NCI-H2196 treated with DMSO at 0.1 percent for 48 hours (cell line): Measurements from ENCODE around the gene STARD4.

Experiments used
- DNase-seq: peaks from one replicate; lab custom pipeline; 2025; ENCODE audit not compliant: unreplicated experiment; lab: John Stamatoyannopoulos, UW

STARD4 gene

DNA sequence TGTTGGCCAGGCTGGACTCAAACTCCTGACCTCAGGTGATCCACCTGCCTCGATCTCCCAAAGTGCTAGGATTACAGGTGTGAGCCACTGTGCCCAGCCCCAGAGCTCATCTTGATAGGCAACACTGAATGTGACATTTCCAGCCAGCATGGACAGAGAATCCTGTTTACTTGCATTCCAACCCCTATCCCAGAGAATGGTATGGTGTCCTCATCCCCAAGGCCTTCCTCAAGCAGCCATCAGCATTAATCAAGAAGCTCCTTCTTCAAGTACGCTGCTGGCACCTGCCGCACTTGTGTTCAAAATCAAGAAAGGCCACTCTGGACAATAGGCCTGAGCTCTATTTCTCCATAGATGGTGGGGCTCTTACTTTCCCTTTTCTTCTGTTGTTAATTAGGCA is 40.2 kb downstream of the STARD4 start:
- no peak for DNase-seq

DNA sequence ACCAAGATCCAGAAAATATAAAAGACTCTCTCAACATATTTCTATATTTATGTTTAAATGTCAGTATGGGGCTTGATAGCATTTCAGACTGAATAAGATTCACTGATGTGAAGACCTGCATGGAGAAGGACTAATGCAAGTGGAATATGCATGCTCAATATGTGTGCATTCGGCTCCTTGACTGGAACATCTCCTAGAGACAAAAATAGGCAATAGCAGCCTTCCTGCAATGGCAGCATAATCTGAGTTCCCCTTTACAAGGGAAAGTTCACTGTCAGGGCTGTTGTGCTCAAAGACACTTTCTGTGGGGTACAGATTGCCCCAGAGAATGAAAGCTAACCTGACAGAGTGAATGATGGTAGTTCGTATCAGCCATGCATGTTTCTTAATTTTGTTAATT is 42.4 kb downstream of the STARD4 start:
- no peak for DNase-seq

DNA sequence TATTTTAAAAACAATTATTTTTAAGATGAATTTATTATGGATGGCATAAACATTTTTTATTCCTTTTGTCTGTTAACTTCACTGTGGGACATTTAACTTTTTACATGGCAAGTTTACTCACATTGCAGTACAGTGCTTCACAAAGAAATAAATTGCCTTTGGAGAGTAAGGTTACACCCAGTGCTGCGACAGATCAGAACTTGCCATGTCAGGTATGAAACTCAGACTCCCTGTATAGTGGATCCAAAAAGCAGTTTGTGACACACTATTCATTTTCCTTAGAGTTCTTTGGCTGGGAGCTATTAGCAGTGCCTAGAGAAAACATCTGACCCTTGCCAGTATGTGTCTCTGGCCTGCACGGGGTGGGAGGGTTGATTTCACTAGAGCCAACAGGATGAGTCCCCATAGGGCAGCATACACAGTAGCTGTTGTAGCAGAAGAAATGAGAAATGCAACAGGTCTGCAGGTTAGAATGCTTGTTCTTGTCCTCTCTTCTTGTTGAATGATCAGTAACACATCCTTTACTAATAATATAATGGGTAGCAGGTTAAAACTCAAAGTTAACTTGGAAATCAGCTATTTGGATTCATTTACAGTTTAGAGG is 42.9 kb downstream of the STARD4 start:
- no peak for DNase-seq

DNA sequence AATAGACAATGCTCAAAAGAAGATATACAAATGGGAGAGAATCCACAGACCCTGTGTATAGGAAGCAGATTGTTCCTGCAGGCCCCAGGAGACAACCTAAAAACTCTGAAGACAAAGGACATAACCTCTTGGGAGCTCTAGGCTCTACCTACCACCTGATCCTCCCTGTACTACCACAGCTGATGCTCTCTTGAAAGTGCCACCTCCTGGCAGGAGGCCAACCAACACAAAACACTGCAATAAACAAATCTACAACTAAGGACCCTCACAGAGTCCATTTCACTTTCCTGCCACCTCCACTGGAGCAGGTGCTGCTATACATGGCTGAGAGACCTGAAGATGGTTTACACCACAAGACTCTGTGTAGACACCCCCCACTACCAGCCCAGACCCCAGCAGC is 49.0 kb downstream of the STARD4 start:
- no peak for DNase-seq

DNA sequence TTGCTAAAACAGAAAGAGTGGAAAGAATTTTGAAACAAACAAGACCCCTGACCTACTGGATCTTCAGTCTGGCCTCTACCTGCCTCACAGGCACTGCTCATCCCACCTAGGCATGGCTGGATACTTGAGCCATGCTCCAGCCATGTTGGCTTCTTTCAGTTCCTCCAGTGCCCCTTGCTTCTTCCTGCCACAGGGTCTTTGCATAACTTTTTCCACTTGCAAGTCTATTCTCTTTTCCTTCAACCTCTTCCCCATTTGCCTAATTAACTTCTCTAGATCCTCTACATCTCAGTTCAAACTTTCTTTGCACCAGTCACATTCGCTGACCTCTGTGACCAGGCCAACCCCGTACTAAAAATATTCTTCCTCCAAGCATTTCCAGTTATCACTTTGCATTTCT is 50.4 kb downstream of the STARD4 start:
- DNase-seq = no peak

DNA sequence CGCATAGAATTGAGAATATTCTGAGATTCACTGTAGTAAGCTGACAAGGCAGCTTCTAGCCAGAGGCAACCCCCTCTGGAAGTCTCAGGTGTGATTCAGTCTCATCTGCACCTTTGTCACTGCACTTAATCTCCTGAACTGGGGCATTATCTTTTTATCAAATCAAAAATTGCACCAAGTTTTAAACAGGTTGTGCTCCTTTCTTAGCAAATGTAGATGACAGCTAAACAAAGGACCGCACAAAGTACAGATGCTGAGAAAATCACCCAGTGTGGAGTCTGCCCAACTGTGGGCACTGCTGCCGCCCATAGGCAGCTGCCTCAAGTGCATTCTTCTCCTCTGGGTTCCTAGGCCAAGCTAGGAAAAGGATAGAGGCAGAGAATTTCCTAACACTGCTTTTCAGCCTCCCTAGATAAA is 51.1 kb downstream of the STARD4 start:
- DNase-seq = no peak

DNA sequence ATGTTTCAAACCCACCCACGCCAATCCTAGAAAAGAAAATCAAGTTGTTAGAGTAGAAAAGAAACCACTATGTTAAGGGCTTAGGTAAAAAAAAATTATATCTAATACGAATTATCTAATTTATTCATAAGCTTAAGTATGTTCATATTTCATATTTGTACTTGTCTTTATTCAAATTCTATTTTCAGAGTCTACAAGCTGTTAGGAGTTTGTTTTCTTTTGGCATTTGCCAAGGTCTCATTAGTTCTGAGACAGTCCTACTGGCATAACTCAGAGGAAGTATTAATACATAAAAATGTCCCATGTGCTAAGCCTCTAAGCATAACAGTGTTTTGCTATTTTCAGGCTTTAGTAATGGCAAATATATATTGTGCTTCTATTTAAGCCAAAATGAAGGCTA is 57.6 kb downstream of the STARD4 start:
- no peak for DNase-seq

DNA sequence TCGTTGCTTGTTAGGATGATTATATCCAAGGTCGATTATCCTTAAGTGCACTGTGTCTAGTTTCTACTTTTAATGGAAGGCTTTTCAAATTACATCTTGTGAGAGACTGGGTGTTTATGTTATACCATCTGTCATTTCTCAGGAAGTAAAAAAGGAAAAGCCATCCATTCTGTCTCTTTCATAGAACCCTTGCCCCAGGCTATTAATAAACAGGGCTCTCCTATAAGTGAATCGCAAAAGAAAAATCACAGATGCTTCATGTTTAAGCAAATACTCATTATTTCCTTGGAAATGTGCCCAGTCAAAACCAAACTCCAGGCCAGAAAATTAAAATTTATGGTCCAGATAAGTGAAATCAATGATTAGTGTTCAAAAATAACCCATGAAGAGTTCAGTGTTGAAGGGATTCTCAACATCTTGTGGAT is 58.1 kb downstream of the STARD4 start:
- DNase-seq = no peak

DNA sequence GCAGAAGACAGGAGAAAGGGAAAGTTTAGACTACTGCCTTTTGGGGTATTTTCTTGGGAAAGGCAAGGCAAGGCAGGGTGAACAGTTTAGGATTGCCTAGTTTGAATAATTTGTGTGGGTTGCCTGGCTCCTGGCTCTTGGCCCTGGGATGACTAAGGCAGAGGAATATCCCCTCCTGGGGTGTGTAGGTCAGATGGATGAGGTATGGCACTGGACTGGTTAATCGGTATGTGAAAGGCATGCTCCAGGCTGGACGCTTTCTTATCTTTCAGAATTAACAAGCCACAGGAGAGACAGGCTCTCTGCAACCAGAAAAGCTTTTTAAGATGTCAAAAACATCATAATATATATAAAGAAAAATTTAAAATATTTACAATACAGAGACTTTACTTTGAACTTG is 58.6 kb downstream of the STARD4 start:
- no peak for DNase-seq

DNA sequence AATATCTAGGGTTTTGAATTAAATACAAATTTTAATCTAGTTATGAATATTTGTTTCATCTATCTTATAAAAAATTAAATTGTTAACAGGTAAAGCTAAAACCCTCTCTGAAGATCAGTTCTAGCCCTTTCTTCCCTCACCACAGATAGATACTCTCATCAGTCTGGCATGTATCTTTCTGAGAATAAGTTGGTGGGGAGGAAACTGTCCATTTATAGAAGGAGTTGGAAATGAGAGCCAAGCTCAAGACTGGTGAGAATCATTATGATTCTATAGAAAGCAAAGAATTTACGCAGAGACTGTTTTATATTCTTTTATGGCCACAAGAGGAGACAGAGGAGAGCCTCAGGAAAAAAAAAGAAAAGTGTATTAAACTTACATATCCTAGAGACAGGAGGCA is 59.0 kb downstream of the STARD4 start:
- no peak for DNase-seq

DNA sequence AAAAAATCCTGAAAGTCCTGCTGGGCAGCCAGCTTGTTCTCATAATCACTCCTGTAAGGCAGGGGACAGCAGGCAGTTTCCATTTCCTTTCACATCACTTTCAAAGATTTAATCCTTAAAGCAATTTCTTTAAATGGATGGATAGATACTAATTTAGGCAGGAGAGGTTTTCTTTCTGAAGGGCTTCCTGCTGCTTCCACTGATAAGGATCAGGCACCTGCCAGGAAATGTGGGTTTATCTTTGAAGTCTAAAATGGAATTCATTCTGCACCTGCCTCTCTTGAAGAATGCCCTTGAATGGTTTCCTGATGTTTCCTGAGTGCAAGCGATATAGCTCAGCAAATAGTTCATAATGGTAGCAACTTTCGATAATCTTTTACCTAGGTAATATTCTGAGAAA is 64.5 kb downstream of the STARD4 start:
- DNase-seq = peak; percentile 17

DNA sequence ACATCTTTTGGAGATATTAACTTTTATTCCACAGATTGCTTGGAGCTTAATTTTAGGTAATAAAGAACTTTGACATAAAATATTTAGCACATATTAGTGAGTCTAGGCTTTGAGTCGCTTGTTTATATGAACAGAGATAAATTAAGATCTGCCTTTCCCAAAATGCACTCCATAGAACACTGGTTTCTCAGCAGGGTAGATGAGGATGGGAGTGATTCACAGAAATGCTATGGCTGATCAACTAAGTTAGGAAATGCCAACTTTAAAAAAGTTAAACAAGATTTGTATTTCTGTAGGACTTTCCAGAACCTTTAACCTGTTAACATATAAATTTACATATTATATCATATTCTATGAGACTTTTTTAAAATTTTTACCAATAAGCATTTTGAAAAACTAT is 65.2 kb downstream of the STARD4 start:
- no peak for DNase-seq
